Activated naive CD4-positive, alpha-beta T cell treated with anti-CD3 and anti-CD28 coated beads, Interleukin-2, amount 50 U/mL, for 72 hours (primary cell): Measurements from ENCODE around the gene MGARP. TPM values are rescaled to one million over a fixed set of nuclear protein-coding genes. Genes with fewer than 3 reads are reported as not detected.

Experiments
- ATAC-seq, 2 donors: fragments of 150-1000 bp; cut with Tn5 transposase; 2 replicates each; pipeline ENCODE4 v1.10.0; 2021; ENCODE audit warnings: mild to moderate bottlenecking in 2 of 2, moderate library complexity in 2 of 2
- DNase-seq, 2 donors: peaks; one replicate each; pipeline ENCODE4 v3.0.0; 2021 to 2022; ENCODE audit warnings: low spot score in 2 of 2
- H3K27ac Mint-ChIP-seq, 2 donors: one replicate each; pipeline ENCODE4 v1.8.0; 2022; ENCODE audit warnings: mild to moderate bottlenecking in 2 of 2, mixed read lengths in 2 of 2
- H3K36me3 Mint-ChIP-seq, 2 donors: one replicate each; pipeline ENCODE4 v1.8.0; 2022; ENCODE audit warnings: mixed read lengths in 2 of 2
- H3K9me3 Mint-ChIP-seq, 2 donors: one replicate each; pipeline ENCODE4 v1.8.0; 2022; ENCODE audit warnings: mixed read lengths in 2 of 2
- total RNA-seq, 2 donors: library from RNA; stranded (reverse); gene quantifications; one replicate each; pipeline ENCODE4 v1.2.3, GENCODE V29; 2022

The MGARP gene
- total RNA-seq, 2 donors from 2014 or later: 0.27 to 0.31 TPM

DNA sequence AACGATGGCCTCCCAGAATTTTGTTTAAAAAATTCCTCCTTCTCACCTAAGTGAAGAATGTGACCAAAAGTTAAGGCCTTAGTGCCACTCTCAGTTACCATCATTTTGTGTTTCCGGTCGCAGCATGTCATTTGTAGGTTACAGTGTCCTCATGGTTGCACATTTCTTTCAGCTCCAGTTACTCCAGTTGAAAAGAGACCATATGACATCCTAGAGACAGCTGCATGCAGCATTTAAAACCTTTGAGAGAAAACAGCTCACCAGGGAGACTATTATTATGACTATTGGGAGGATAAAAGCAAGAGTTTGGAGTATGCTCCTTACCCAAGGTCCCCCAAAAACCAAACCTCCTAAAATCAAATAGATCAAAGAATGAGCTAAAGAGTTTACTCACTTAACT is 45.8 kb downstream of the MGARP start:
- Mint-ChIP-seq H3K27ac (no peak overlapping the region), H3K9me3 (peaks cover 0 to 6% of the 10 kb centered on the region in 2 donors)
- ATAC-seq: no peak

DNA sequence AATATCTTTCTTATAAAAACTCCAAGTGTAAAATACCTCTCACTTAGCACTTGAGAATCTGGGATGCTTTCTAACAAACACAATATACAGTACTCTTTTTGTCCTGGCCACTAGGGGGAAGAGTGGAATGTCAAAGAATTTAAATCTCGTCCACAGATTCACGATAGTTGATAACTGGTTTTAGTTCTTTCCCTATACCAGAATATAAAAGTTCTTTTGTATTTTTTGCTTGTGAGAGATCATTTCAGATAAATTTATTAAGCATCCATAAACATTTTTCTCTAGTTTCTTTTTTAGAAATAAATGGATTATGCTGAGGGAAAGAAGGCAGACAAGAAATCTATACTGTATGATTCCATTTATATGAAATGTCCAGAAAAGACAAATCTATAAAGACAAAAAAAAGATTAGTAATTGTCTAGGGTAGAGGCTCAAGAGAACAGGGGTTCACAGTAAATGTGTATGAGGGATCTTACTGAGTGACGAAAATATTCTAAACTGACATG is 50.4 kb downstream of the MGARP start:
- Mint-ChIP-seq H3K36me3 (no peaks in the 10 kb centered on the region), H3K9me3 (no peaks in the 10 kb centered on the region), H3K27ac (no peak overlapping the region)
- DNase-seq: no peak
- peak; percentile 55 to 63 for ATAC-seq

More for the DNA sequence above, 45.8 kb downstream of the MGARP start:
- H3K36me3 Mint-ChIP-seq: peaks cover 0 to 6% of the 10 kb centered on the region in 2 donors
- DNase-seq: no peak

DNA sequence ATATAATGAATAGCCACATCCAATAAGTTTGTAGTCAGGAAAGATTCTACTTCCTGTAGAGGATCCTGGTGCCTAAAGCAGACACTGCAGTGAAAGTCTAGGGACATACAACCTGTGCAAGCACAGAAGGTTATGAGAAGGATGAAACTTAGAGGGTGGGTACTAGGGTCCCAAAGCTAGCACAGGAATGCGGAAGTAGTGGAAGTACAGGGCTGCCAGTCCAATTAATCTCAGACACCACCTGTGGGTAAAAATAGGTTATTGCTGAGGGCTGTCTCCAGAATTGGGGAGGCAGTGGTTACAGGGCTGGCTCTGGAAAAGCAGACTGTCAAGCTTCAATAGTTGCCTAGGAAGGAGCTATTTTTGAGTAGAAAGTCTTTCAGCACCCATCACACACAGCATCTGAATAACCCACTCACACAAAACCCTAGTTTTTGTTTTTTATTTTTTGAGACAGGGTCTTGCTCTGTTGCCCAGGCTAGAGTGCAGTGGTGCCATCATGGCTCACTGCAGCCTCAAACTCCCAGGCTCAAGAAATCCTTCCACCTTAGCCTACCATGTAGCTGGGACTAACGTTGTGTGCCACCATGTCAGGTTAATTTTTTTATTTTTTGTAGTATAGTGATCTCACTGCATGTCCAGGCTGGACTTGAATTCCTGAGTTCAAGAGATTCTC is 52.2 kb downstream of the MGARP start:
- DNase-seq: no peak
- ATAC-seq: peak; percentile 61 to 63
- Mint-ChIP-seq H3K9me3 (no peaks in the 10 kb centered on the region), H3K27ac (peak overlapping the region in 1 of 2 donors; percentile 5), H3K36me3 (no peaks in the 10 kb centered on the region)

DNA sequence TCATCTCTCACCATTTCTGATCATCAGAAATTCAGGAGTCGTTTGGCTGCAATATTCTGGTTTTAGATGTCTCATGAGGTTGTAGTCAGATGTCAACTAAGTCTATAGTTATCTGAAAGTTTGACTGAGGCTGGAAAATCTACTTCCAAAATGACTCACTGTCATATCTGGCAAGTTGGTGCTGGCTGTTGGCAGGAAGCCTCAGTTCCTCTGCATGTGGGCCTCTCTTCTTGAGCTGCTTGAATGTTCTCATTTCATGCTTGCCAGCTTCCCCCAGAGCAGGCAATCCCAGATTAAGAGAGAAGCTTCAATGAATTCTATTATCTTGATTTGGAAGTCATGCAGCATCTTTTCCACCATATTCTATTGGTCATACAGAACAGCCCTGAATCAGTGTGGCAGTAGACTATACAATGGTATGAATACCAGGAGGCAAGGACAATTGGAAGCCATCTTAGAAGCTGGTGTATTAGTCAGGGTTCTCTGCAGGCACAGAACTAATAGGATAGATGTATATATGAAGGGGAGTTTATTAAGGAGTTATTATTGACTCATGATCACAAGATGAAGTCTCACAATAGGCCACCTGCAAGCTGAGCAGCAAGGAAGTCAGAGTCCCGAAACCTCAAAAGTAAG is 56.2 kb downstream of the MGARP start:
- no peaks in the 10 kb centered on the region for H3K9me3 Mint-ChIP-seq
- H3K27ac Mint-ChIP-seq: no peak overlapping the region
- H3K36me3 Mint-ChIP-seq: no peaks in the 10 kb centered on the region
- DNase-seq: peak in 1 of 2 donors; percentile 17
- ATAC-seq: peak; percentile 80 to 87

DNA sequence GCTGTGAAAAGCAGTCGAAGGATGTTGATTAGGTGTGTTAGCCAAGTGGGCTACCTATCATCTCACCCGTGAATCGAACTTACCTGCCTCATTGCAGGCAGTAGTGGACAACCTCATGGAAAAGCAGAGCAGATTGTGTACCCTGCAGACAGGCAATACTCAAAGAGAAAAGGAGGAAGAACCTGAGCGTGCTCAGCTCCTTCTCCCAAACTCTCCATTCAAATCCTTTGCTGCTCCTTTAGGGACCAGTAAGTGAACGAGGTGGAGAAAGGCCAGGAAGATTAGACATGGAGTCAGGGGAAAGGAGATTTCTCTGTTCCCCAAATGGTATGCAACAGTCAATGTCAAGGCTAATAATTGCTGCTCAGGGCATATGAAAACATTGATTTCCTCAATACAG is 57.8 kb downstream of the MGARP start:
- DNase-seq (no peak), ATAC-seq (no peak)
- Mint-ChIP-seq H3K36me3 (no peaks in the 10 kb centered on the region), H3K27ac (no peak overlapping the region), H3K9me3 (no peaks in the 10 kb centered on the region)

DNA sequence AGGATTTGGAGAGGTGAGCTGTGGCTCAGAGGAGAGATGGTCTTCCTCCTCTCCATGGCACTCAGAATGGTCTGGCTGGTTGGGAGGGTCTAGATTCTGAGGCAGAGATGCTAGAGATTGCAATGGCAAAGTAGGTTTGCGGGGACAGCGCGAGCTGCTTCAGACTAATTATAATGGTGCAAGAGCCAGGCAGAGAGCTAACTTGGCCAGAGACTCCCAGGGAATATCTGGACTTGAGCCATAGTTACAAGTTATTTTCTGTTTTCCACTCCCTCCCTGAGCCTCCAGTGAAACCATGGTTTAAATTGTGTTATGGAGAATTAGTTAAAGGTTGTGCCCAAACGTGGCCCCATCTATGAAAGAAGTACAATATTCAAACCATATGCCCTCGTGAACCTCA is 58.3 kb downstream of the MGARP start:
- no peak for DNase-seq
- no peaks in the 10 kb centered on the region for H3K36me3 Mint-ChIP-seq
- H3K9me3 Mint-ChIP-seq: no peaks in the 10 kb centered on the region
- no peak overlapping the region for H3K27ac Mint-ChIP-seq
- no peak for ATAC-seq

DNA sequence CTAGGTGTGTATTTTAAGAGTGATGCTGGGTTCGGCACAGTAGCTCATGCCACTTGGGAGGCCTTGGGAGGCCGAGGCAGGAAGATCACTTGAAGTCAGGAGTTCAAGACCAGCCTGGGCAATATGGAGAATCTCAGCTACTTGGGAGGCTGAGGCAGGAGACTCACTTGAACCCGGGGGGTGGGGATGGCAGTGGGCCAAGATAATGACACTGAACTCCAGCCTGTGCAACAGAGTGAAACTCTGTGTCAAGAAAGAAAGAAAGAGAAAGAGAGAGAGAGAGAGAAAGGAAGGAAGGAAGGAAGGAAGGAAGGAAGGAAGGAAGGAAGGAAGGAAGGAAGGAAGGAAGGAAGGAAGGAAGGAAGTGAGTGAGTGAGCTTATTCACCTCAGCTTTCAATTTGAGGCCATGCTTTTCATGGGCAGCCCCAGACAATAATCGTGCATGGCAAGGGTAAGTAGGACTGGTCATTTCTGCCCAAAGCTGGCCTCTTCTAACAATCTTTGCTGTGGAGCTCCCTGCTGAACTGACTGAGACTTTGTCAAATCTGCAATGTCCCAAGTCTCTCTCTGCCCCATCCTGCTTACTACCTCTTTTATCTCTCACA is 60.5 kb downstream of the MGARP start:
- Mint-ChIP-seq H3K36me3 (no peaks in the 10 kb centered on the region), H3K27ac (no peak overlapping the region), H3K9me3 (no peaks in the 10 kb centered on the region)
- no peak for ATAC-seq
- no peak for DNase-seq

Other genes starting within 250 kb of the MGARP start
- 10 to 100 TPM; 30.1 to 34.9 TPM for gene ELF2, start 103.0 kb downstream of the MGARP start, total RNA-seq
- 10 to 100 TPM; 71.0 to 86.6 TPM for gene NAA15, start 21.3 kb upstream of the MGARP start, total RNA-seq
- gene NDUFC1, start 22.3 kb upstream of the MGARP start, total RNA-seq: 10 to 100 TPM; 29.8 to 47.5 TPM
- gene RAB33B, start 173.9 kb upstream of the MGARP start, total RNA-seq: 10 to 100 TPM in 1 of 2 donors, 1 to 10 TPM in 1; 7.5 to 10.1 TPM